Measurements from ENCODE around the gene UBAC2.

Gene UBAC2

GRCh38 chr13:99273128-99273527 is 72.5 kb downstream of the UBAC2 start:
- DNase-seq = peak; percentile 33 to 73

DNA sequence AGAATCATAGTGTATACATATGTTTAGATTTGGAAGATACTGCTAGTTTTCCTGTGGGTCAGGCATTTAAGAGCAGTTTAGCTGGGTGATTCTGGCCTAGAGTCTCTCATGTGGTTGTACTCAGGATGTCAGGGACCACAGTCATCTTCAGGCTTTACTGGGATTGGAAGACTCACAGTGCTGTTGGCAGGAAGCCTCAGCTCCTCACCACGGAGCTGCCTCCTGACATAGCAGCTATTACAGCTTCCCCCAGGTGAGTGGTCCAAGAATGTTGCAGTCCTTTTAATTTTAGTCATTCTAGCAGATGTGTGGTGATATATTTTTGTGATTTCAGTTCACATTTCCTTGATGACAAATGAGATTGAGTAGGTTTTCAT is 74.4 kb downstream of the UBAC2 start:
- DNase-seq = peak in 1 of 2 donors; percentile 44

GRCh38 chr13:99276706-99277105 is 76.1 kb downstream of the UBAC2 start:
- DNase-seq = no peak

GRCh38 chr13:99277629-99278028 is 77.0 kb downstream of the UBAC2 start:
- peak in 1 of 2 donors; percentile 34 for DNase-seq

DNA sequence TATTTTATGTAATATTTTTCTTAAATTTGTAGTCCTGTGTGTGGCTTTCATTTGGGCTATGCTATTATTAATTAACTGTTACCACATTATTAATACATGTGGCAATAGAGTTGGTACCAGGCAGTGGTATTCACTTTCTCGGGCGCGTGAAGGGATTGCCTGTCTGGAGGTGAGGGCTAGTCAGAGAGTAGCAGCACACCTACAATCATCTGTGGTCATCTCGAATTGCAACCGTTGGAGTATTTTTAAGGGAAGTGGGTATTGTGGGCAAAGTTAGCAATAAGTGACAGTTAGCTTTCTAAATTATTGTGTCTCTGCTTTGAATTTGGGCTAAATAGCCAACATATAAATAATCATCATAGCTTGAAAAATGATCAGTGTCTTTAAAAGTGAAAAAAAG is 77.5 kb downstream of the UBAC2 start:
- peak in 1 of 2 donors; percentile 48 for DNase-seq

DNA sequence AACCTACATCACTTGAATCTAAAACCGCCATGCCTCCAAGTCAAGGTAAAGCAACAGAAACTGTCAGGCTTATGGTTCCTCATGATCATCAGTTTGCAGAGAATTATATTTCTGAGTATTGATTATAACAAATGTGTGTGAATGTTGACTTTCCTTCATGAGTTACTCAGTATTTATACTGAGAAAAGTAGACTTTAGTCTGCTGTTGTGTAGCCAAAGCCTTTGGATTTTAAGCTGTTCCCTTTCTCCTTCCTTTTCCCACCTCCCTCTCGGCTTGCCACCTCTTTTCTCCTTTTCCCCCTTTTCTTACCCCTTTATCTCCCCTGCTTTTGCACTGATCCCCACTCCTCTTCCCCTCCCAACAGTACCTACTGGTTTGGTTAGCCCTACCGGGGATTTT is 78.2 kb downstream of the UBAC2 start:
- no peak for DNase-seq

- DNase-seq = peak in 1 of 2 donors; percentile 11
These were observed 79.0 kb downstream of the UBAC2 start for GRCh38 chr13:99279637-99280036.

DNA sequence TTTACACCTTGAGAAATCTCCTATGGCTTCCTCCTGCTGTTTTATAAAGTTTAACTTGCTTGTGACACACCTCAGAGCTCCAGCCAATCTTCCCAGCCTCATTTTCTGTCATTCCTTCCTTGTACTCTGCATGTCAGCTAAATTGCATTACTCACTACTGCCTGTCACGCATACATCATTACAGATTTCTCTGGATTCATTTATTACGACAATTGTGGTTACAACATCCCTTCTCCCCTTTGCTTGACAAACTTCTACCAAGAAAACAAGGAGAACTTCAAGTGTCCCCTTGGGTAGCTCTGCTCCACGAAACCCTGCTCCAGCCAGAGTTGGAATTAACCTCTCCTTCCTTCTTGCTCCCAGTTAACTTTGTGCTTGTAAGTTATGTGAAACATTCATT is 79.5 kb downstream of the UBAC2 start:
- DNase-seq = peak; percentile 16 to 57

DNA sequence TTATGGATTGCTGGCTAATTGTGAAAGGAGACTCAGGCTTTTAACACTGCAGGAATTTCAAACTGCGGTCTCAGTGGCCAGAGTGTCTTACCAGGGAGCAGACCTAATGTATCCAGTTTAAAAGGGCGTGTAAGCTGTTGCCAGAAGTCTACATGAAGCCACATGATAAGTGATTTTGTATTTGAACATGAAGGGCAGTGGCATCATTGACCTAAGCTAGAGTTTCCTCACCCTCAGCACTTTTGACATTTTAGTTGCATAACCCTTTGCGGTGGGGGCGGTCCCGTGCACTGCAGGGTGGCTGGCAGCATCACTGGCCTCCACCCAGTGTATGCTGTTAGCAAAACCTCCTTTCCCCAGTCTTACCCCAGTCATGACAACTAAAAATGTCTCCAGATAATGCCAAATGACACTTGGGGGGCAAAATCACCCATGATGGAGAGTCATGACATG is 81.2 kb downstream of the UBAC2 start:
- peak; percentile 81 to 89 for DNase-seq

DNA sequence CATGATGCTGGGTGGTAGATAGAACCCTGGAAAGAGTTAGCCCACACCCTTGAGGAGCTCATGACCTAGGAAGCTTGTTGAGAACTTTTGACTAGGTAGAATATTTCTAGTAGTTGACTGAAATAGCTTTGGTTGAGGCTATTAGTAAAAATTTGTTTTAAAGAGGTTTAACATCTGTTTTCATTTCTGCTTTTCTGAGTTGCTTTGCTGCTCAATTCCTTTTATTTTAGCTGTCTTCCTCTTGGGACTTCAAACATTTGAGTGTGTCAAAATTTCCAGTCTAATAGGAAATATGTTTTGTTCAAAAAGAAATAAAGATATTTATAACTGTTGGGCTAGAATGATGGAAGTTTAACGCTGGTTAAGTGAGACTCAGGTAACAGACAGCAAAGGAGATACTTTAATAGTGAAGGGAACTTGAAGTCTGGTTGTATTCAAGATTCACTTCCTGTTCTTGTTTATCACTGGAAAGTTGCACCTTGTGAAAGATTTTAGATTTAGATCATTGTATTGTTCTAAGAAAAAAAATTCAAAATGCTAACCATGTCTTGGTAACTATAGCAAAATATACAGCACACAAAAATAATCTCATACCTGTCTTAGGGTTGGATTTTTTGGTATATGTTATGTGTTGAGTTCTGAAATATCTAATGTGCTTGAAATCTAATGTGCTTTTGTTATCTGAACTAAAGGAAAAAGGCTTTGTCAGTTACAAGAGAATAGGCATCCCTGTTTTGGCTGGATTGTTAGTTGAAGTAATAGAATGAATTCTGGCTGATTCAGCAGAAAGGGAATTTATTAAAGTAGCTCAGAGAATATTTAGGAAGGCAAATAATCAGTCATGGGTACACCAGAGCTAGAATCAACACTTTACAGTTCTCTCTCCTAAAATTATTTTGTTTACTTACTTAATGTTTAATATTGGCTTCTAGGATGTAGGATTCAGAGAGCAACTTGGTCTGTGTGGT is 81.9 kb downstream of the UBAC2 start:
- peak in 1 of 2 donors; percentile 81 for DNase-seq

DNA sequence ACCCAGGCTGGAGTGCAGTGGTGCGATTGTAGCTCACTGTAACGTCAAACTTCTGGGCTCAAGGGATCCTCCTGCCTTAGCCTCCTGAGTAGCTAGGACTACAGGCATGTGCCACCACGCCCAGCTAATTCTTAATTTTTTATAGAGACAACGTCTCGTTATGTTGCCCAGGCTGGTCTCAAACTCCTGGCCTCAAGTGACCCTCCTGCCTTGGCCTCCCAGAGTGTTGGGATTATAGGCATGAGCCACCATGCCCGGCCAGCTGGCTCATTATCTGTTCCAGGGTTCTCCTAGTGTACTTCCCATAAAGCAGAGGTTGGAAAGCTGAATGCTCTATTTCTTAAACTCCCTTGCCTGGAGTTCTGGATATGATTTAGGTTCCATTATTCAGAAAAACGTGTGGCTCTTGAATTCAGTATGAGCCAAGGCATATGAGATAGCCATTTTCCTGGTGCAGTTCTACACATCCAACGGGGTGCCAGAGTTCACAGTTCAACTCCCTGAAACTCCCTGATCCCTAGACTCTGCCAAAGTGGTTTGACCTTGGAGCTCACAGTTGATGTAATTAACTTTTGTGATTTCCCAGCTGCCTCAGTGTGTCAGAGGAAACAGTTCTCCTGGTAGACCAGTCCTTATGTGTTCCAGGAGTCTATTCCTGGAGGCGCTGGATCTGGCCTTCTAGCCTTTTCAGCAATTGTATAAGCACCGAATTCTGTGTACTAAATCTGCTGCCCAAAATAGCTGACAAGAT is 85.0 kb downstream of the UBAC2 start:
- DNase-seq = no peak

DNA sequence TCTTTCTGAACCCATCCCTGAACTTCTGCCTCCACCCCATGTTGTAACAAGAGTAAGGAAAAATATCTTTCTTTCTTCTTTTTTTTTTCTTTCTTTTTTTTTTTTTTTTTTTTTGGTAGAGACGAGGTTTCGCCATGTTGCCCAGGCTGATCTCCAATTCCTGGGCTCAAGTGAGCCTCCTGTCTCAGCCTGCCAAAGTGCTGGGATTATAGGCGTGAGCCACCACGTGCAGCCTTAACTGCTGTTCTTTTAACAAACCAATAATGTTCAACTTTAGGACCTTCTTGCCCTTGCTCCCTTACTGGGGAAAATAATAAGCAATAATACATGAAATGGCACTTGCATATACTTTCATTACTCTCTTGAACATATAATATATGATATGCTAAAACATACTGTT is 86.9 kb downstream of the UBAC2 start:
- no peak for DNase-seq

- DNase-seq = no peak
These were observed 87.4 kb downstream of the UBAC2 start for GRCh38 chr13:99288089-99288488.

DNA sequence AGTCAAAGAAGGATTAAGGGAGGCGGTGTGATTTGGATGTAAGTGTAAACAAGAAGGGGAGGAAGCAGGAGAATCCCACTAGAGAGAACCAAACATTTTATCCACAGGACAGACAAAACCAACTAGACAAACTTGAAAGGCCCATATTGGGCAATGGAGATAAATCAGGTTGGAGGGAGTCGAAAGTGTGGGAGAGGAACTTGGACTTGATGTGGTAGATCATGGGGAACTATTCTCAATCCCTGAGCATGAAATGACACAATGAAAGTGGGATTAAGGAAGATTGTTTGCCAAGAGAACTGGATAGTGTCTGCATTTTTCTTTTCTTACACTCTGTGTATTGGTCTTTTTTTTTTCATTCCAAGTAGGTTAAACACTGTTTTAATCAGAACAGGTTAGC is 88.6 kb downstream of the UBAC2 start:
- DNase-seq = no peak

GRCh38 chr13:99289674-99290337 is 89.2 kb downstream of the UBAC2 start:
- peak; percentile 66 to 78 for DNase-seq

DNA sequence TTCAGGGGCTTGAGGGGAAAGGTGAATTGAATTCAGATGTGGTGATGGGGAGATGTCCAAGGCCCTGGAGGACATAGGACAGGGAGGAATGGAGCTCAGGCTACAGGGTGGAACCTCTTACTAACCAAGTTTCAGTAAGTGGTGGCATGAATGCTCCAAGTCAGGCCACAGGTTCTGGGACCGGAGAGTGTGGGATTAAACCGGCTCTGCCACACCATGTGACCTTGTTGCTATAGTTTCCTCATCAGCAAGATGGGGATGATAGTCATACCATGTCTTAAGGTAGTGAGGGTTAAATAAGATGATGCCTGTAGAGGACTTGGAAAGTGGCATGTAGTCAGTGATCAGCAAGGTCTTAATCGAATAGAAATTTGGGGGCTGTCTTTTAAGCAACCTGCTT is 90.2 kb downstream of the UBAC2 start:
- DNase-seq = peak in 1 of 2 donors; percentile 66

GRCh38 chr13:99293178-99293577 is 92.5 kb downstream of the UBAC2 start:
- DNase-seq = peak in 1 of 2 donors; percentile 34

DNA sequence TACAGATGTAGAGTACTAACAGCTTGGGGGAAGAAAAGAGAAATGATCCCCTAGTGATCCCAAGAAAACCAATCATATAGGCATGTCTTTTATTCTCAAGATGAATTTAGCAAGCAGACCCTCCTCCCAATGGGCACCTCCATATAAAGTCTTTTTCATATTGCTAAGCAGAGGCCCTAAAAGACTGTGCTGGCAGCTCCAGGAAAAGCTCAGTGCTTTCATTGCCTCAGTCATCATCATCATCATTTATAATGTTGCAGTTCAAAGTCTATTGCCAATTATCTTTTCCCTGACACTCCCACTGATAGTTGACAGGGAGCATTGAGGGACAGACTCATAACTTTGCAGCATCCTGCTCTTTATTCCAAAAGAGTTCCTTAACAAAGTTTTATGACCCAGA is 93.5 kb downstream of the UBAC2 start:
- no peak for DNase-seq

GRCh38 chr13:99294958-99295357 is 94.3 kb downstream of the UBAC2 start:
- DNase-seq = peak in 1 of 2 donors; percentile 52

DNA sequence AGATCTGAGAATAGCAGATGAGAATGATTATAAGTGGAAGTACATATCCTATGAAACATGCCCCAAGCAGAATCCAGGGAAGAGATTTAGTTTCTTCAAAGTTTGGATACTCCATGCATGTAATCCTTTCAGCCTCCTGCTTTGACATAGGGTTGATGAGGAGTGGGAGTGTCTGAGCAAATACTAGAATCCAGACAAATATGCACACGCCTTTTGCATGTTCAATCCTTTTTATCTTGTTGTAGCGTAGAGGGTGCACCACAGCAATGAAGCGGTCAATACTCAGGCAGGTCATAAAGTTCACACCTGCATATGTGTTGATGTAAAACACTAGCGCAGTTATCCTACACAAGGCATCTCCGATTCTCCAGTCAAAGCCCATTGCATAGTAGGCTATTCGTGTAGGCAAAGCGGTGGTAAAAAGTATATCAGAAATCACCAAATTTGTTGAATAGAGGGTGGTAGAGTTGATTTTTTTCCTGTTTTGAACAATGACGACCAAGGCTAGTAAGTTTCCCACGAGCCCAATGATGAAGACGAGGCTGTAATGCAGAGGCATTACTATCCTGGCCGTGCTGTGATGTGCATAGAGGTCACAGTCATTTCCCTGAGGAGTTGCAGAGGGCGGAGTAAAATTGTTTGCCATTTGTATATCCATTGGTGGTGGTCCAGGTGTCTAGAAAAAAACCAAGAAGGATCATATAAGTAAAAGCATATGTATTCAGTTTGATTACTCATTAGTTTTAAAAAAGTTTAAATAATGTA is 95.0 kb downstream of the UBAC2 start:
- no peak for DNase-seq

- DNase-seq = peak in 1 of 2 donors; percentile 75
These were observed 95.7 kb downstream of the UBAC2 start for GRCh38 chr13:99296398-99296797.

DNA sequence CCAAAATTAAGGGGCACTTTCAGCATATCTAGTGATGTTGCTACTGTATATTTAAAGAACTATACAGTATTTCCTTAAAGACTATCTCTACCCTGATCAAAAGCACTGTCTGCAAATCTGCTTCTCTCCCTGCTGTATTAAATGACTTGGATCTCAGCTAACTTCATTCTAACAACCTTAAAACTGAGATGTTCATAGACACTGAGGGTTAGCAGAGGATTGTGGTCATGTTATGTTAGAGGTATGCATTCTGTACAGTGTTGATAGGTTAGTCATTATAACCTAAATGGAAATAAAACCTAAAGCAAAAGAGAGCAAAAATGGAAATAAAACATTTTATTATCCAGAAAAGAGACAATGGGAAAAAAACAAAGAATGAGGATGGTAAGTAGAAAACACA is 96.7 kb downstream of the UBAC2 start:
- DNase-seq = no peak
